Heart left ventricle (tissue), 13 donors: Measurements from ENCODE around the gene GSG1L.

Experiments used
- POLR2A ChIP-seq, 2 donors: fragments of 450-650 bp; IDR thresholded peaks; one replicate each; pipeline ENCODE4 v1.6.1; 2017; ENCODE audit warnings: antibody characterized with exemption in 2 of 2, mild to moderate bottlenecking in 2 of 2, moderate library complexity in 2 of 2
- TF ChIP-seq, protein P1 (sequence below), 12 donors: fragments of 200-600 bp; sonication (generic) in 4 of 12; IDR thresholded peaks; one replicate each; pipeline versions ENCODE4 v1.5.0 to v1.8.0; 2018 to 2022; ENCODE audit warnings: antibody characterized with exemption in 12 of 12, mild to moderate bottlenecking in 5 of 12
- donor health status: ischemic (EF 13 %, LVEDD 7.1; RV severe dilation, severe dysfunction).
- donor health status: DM: no; HTN: yes; CAD: no.
- donor health status: DM: no; HTN: no; CAD: no.
- donor health status: ischemic (EF 25% LVEDD 6.9; RV normal size, moderate dysfunction).
- donor health status: ischemic (EF 25% LVEDD 5.7; RV mildly dilated, moderate dysfunction).
- donor health status: ischemic (EF 35%, LVEDD 5.7; RV mildly dilated, moderate dysfunction).
- donor health status: nonischemic (EF 11% LVEDD 7.7; RV severe dilation, severe dysfunction).
- donor health status: DM: yes; HTN: yes; CAD: no.
- donor health status: PGD.
- donor health status: ischemic (EF 29% LVEDD 5.4; RV normal size, mild dysfunction).
- donor health status: nonischemic (EF 23%, LVEDD 6.1; RV moderate dilation, normal function).

DNA sequence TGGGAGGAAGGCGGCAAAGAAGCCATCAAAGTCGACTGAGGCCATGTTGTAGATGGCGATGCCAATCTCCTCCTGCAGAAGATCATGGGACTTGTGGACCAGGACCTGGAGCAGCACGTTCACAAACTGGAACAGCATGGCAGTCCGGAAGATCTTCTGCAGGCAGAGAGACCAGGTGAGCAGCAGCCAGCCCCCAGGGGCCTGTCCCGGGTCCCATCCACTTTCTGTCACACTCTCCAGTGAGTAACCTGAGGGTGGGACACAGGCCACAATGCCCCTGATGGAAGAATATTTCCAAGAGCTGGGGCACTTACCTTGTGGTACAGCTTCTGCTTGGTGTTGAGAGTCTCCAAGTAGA is 38.0 kb upstream of the GSG1L start:
- TF ChIP-seq, protein P1, sequence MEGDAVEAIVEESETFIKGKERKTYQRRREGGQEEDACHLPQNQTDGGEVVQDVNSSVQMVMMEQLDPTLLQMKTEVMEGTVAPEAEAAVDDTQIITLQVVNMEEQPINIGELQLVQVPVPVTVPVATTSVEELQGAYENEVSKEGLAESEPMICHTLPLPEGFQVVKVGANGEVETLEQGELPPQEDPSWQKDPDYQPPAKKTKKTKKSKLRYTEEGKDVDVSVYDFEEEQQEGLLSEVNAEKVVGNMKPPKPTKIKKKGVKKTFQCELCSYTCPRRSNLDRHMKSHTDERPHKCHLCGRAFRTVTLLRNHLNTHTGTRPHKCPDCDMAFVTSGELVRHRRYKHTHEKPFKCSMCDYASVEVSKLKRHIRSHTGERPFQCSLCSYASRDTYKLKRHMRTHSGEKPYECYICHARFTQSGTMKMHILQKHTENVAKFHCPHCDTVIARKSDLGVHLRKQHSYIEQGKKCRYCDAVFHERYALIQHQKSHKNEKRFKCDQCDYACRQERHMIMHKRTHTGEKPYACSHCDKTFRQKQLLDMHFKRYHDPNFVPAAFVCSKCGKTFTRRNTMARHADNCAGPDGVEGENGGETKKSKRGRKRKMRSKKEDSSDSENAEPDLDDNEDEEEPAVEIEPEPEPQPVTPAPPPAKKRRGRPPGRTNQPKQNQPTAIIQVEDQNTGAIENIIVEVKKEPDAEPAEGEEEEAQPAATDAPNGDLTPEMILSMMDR (IDR thresholded peaks at IDR 0.05): no peak
- no peak for TF ChIP-seq POLR2A (IDR thresholded peaks at IDR 0.05)
